ENCODE measurements around the gene CREB5.

The CREB5 gene

GRCh38 chr7:28477041-28477442 is 64.7 kb downstream of the CREB5 start:
- no peak for DNase-seq (ENCODE audit: low read depth in 3 of 3, low spot score in 1 of 3)

- no peak for DNase-seq (ENCODE audit: low read depth in 3 of 3, low spot score in 1 of 3)
Measured at GRCh38 chr7:28478656-28479055, 66.3 kb downstream of the CREB5 start.

- no peak for DNase-seq (ENCODE audit: low read depth in 3 of 3, low spot score in 1 of 3)
Measured at GRCh38 chr7:28479507-28479947, 67.2 kb downstream of the CREB5 start.

- DNase-seq (ENCODE audit: low read depth in 3 of 3, low spot score in 1 of 3) = no peak
Measured at GRCh38 chr7:28480595-28480994, 68.3 kb downstream of the CREB5 start.

- DNase-seq (ENCODE audit: low read depth in 3 of 3, low spot score in 1 of 3) = no peak
Measured at GRCh38 chr7:28481091-28481926, 69.0 kb downstream of the CREB5 start.

- no peak for DNase-seq (ENCODE audit: low read depth in 3 of 3, low spot score in 1 of 3)
Measured at GRCh38 chr7:28483112-28483511, 70.8 kb downstream of the CREB5 start.

GRCh38 chr7:28483908-28484605 is 71.7 kb downstream of the CREB5 start:
- no peak for DNase-seq (ENCODE audit: low read depth in 3 of 3, low spot score in 1 of 3)

- no peak for DNase-seq (ENCODE audit: low read depth in 3 of 3, low spot score in 1 of 3)
Measured at GRCh38 chr7:28484606-28484935, 72.3 kb downstream of the CREB5 start.

GRCh38 chr7:28487487-28487886 is 75.2 kb downstream of the CREB5 start:
- no peak for DNase-seq (ENCODE audit: low read depth in 3 of 3, low spot score in 1 of 3)

GRCh38 chr7:28488061-28488791 is 75.9 kb downstream of the CREB5 start:
- no peak for DNase-seq (ENCODE audit: low read depth in 3 of 3, low spot score in 1 of 3)

GRCh38 chr7:28490831-28491230 is 78.5 kb downstream of the CREB5 start:
- no peak for DNase-seq (ENCODE audit: low read depth in 3 of 3, low spot score in 1 of 3)

- DNase-seq (ENCODE audit: low read depth in 3 of 3, low spot score in 1 of 3) = no peak
Measured at GRCh38 chr7:28493477-28493876, 81.2 kb downstream of the CREB5 start.

- no peak for DNase-seq (ENCODE audit: low read depth in 3 of 3, low spot score in 1 of 3)
Measured at GRCh38 chr7:28497009-28497408, 84.7 kb downstream of the CREB5 start.

GRCh38 chr7:28498636-28499035 is 86.3 kb downstream of the CREB5 start:
- DNase-seq (ENCODE audit: low read depth in 3 of 3, low spot score in 1 of 3) = no peak

GRCh38 chr7:28500138-28500537 is 87.8 kb downstream of the CREB5 start:
- DNase-seq (ENCODE audit: low read depth in 3 of 3, low spot score in 1 of 3) = no peak

- DNase-seq (ENCODE audit: low read depth in 3 of 3, low spot score in 1 of 3) = no peak
Measured at GRCh38 chr7:28502408-28502807, 90.1 kb downstream of the CREB5 start.

GRCh38 chr7:28503396-28503795 is 91.1 kb downstream of the CREB5 start:
- DNase-seq (ENCODE audit: low read depth in 3 of 3, low spot score in 1 of 3) = no peak

GRCh38 chr7:28505014-28505413 is 92.7 kb downstream of the CREB5 start:
- no peak for DNase-seq (ENCODE audit: low read depth in 3 of 3, low spot score in 1 of 3)

GRCh38 chr7:28505867-28506266 is 93.5 kb downstream of the CREB5 start:
- DNase-seq (ENCODE audit: low read depth in 3 of 3, low spot score in 1 of 3) = no peak

GRCh38 chr7:28507525-28508282 is 95.4 kb downstream of the CREB5 start:
- no peak for DNase-seq (ENCODE audit: low read depth in 3 of 3, low spot score in 1 of 3)
